A673 (cell line): Measurements from ENCODE around the gene CAPN9. TPM values are rescaled to one million over a fixed set of nuclear protein-coding genes. Genes with fewer than 3 reads are reported as not detected.

Source experiments
- BruUV-seq: library from RNA; stranded (reverse); fragments of 400-500 nt; replicated peaks from 2 replicates; lab custom pipeline; 2021; lab: Mats Ljungman, UMichigan
- CTCF ChIA-PET: fragments of 300-600 bp; sonication (Branson Sonifier 250); formaldehyde crosslinking; loops from one replicate; lab custom pipeline; 2022; ENCODE audit warnings: antibody characterized with exemption; lab: Charles Lee
- POLR2A ChIA-PET: fragments of 300-600 bp; sonication (Branson Sonifier 250); formaldehyde crosslinking; loops from one replicate; lab custom pipeline; 2022; ENCODE audit warnings: antibody characterized with exemption; ENCODE audit not compliant: low non-redundant PET; lab: Charles Lee
- DNase-seq: peaks from one replicate; pipeline ENCODE4 v3.0.0-alpha.2; 2015; ENCODE audit warnings: low spot score
- H3K27ac ChIP-seq: fragments of 200-600 bp; sonication (generic); 2 replicates; pipeline ENCODE4 v1.5.1; 2016; ENCODE audit warnings: mixed run types, low read depth, mild to moderate bottlenecking, mixed read lengths, antibody characterized with exemption, low read length; ENCODE audit not compliant: poor library complexity, severe bottlenecking
- H3K27me3 ChIP-seq: fragments of 200-600 bp; sonication (generic); replicated peaks from 2 replicates; pipeline ENCODE4 v1.6.1; 2017; ENCODE audit warnings: mixed run types, low read depth, mild to moderate bottlenecking, mixed read lengths, antibody characterized with exemption, low read length; ENCODE audit not compliant: insufficient read depth, poor library complexity
- H3K36me3 ChIP-seq: fragments of 200-600 bp; sonication (generic); 2 replicates; pipeline ENCODE4 v1.6.1; 2016; ENCODE audit warnings: mixed run types, mild to moderate bottlenecking, mixed read lengths, antibody characterized with exemption, low read length; ENCODE audit not compliant: insufficient read depth, poor library complexity, severe bottlenecking
- H3K4me1 ChIP-seq: fragments of 200-600 bp; sonication (generic); 2 replicates; pipeline ENCODE4 v1.6.1; 2017; ENCODE audit warnings: mixed run types, mild to moderate bottlenecking, mixed read lengths, antibody characterized with exemption, low read length; ENCODE audit not compliant: insufficient read depth, poor library complexity, severe bottlenecking
- H3K4me3 ChIP-seq: fragments of 200-600 bp; sonication (generic); 2 replicates; pipeline ENCODE4 v1.5.1; 2016; ENCODE audit warnings: low read depth, mixed run types, mild to moderate bottlenecking, mixed read lengths, low read length; ENCODE audit not compliant: poor library complexity, severe bottlenecking
- H3K9me3 ChIP-seq: fragments of 200-600 bp; sonication (generic); 2 replicates; pipeline ENCODE4 v1.6.1; 2016; ENCODE audit warnings: mixed run types, low read depth, mild to moderate bottlenecking, mixed read lengths, antibody characterized with exemption, low read length; ENCODE audit not compliant: poor library complexity, severe bottlenecking
- EZH2 ChIP-seq: fragments of 200-600 bp; sonication (generic); IDR thresholded peaks from 2 replicates; pipeline ENCODE4 v1.6.1; 2017; ENCODE audit warnings: borderline replicate concordance, low read depth, mild to moderate bottlenecking, mixed read lengths, antibody characterized with exemption, low read length; ENCODE audit not compliant: poor library complexity, severe bottlenecking
- intact Hi-C: fragments of 100-400 bp; cut with micrococcal nuclease; formaldehyde crosslinking; loops from one replicate; pipeline ENCODE4 v1.10.0; 2022; ENCODE audit not compliant: unreplicated experiment
- total RNA-seq: library from RNA; stranded (reverse); gene quantifications from 2 replicates; pipeline ENCODE4 v1.2.3, GENCODE V29; 2021
- TF ChIP-seq, protein P1 (sequence below): fragments of 300-800, 200-600 bp; sonication (generic); conservative IDR thresholded peaks from 2 replicates; pipeline ENCODE4 v1.5.1; 2017; ENCODE audit warnings: low read depth, mild to moderate bottlenecking, antibody characterized with exemption, low read length, moderate library complexity, mixed read lengths

Gene CAPN9
- total RNA-seq, 1 experiment from 2014 or later, result not detected

DNA sequence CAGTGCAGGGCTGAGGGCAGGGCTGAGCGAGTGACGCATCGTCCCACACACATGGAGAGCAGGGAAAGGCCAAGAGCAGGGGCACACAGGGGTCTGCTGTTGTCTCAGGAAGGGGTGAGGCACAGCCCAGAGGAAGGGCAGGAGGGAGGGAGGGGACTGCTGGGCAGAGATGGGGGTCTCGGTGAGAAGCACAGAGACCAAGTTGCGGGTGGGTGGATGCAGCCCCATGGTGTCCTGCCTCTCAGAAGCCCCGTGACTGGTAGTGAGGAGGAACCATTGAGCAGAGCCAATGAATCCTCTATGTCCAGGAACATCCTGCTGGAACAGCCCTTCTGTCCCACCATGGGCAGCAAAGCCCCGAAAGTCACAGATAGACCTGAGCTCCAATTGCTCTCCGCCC lies 103.4 kb downstream of the CAPN9 start:
- DNase-seq, result no peak
- TF ChIP-seq, protein P1, sequence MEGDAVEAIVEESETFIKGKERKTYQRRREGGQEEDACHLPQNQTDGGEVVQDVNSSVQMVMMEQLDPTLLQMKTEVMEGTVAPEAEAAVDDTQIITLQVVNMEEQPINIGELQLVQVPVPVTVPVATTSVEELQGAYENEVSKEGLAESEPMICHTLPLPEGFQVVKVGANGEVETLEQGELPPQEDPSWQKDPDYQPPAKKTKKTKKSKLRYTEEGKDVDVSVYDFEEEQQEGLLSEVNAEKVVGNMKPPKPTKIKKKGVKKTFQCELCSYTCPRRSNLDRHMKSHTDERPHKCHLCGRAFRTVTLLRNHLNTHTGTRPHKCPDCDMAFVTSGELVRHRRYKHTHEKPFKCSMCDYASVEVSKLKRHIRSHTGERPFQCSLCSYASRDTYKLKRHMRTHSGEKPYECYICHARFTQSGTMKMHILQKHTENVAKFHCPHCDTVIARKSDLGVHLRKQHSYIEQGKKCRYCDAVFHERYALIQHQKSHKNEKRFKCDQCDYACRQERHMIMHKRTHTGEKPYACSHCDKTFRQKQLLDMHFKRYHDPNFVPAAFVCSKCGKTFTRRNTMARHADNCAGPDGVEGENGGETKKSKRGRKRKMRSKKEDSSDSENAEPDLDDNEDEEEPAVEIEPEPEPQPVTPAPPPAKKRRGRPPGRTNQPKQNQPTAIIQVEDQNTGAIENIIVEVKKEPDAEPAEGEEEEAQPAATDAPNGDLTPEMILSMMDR, result no peak
- no peak for TF ChIP-seq EZH2
- Histone ChIP-seq H3K9me3 (no peaks in the 10 kb centered on the region), H3K27ac (no peak overlapping the region), H3K27me3 (no peaks in the 10 kb centered on the region), H3K4me3 (no peak overlapping the region), H3K36me3 (peaks cover 7% of the 10 kb centered on the region), H3K4me1 (peaks cover 4% of the 10 kb centered on the region)
- BruUV-seq, result no TSS peak
- intact Hi-C loops, result no loop called here
- ChIA-PET CTCF (no interaction called here), POLR2A (no interaction called here)

- peaks cover 7% of the 10 kb centered on the region for H3K36me3 ChIP-seq
- no peak for DNase-seq
- intact Hi-C loops, result no loop called here
- no peak overlapping the region for H3K4me3 ChIP-seq
- no peak for TF ChIP-seq EZH2
- TF ChIP-seq, protein P1, result no peak
- BruUV-seq, result no TSS peak
- ChIA-PET CTCF (no interaction called here), POLR2A (no interaction called here)
- H3K27me3 ChIP-seq, result no peaks in the 10 kb centered on the region
- no peak overlapping the region for H3K27ac ChIP-seq
- H3K9me3 ChIP-seq, result no peaks in the 10 kb centered on the region
- H3K4me1 ChIP-seq, result peaks cover 10% of the 10 kb centered on the region
These were observed 104.1 kb downstream of the CAPN9 start for GRCh38 chr1:230851291-230851691.

Other genes with a start within 250 kb of the CAPN9 start
- gene COG2, start 104.9 kb upstream of the CAPN9 start, total RNA-seq, result 20.3 and 26.6 TPM in 2 replicates
- 0.13 TPM in 1 of 2 replicates, not detected in the other for gene AGT, start 33.3 kb upstream of the CAPN9 start, total RNA-seq
- gene C1orf198, start 121.1 kb downstream of the CAPN9 start, total RNA-seq, result 39.4 and 42.4 TPM in 2 replicates
- 28.9 and 30.1 TPM in 2 replicates for gene TTC13, start 231.5 kb downstream of the CAPN9 start, total RNA-seq
- 27.1 and 27.3 TPM in 2 replicates for gene ARV1, start 231.7 kb downstream of the CAPN9 start, total RNA-seq